AG08396 (cell line): ENCODE measurements around the gene SPI1.
"Not testable (repeated sequence)": the region's sequence is repeated elsewhere in the genome, so short reads cannot be mapped to it uniquely, and the experiment has no call there.

Experiments
- DNase-seq: peaks from one replicate; pipeline ENCODE4 v3.0.0; 2012; ENCODE audit warnings: low spot score, mixed read lengths

SPI1 gene

GRCh38 chr11:47340010-47340409 lies 38.3 kb downstream of the SPI1 start:
- no peak for DNase-seq

- no peak for DNase-seq
Observed at GRCh38 chr11:47338396-47339241, 39.7 kb downstream of the SPI1 start.

DNA sequence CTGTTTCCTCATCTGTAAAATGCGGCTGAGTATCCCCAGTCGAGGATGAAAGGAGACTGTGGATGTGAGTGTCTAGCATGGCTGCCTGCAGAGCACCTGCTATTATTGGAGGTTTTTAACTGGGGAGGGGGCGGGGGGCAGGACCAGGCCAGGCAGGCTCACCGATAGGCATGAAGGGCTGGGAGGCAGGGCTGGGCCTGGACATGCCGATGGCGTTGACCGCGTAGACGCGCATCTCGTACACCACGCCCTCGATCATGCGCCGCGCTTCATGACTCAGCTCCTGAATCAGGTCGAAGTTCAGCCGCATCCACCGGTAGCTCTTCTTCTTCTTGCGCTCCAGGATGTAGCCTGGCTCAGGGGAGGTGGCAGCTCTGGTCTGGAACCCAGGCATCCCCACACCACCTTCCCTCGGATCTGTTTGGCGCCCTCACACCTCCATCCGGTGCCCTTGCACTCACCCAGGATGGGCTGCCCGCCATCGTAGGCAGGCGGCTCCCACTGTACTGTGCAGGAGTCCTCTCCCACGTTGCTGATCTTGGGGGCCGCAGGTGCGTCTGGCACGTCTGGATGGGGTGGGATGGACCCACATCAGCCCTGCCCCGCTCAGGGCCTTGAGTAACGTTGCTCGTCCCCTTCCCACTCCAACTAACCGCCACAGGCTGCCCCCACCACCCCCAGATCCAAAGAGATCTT lies 41.0 kb downstream of the SPI1 start:
- DNase-seq, result no peak

GRCh38 chr11:47336595-47336994 lies 41.8 kb downstream of the SPI1 start:
- DNase-seq, result no peak

DNA sequence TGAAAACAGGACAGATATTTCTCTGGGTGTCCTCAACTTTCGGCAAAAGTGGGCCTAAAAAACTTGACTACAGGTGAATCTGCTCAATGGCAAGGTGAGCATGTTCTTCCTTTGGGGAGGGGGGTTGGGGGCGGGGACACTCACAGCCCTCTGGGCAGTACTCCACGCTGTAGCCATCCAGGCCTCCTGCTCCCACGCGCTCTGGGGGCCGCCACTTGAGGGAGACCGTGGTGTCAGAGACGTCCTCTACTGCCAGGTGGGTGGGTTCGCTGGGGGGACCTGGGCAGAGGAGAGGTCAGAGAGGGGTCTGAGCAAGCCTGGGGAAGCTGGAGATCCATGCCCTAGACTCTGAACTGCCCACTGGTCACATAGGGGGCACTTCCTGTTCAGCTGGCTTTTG lies 42.6 kb downstream of the SPI1 start:
- no peak for DNase-seq

DNA sequence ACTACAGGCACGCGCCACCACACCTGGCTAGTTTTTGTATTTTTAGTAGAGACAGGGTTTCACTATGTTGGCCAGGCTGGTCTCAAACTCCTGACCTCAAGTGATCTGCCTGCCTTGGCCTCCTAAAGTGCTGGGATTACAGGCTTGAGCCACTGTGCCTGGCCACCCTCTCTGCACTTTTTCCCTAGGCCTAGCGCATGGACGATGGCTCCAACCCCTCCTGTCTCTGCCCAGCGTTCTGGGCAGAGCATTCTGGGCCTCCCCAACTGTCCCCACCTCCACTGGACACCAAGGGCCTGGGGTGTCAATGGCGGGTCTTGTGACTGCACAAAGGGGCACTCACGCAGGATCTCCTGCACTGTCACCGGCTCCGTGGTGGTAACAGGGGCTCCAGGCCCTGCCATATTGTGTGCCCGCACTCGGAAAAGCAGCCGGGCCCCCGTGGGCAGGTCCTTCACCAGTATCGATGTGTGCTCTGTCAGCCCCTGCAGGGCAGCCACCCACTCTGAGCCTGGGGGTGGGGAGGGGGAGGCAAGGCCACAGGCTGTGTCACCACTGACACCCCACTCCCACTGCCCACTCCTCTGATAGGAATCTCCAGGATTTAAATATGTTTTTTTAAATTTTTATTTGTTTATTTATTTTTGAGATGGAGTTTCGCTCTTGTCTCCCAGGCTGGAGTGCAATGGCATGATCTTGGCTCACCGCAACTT lies 43.5 kb downstream of the SPI1 start:
- not testable (repeated sequence) for DNase-seq

GRCh38 chr11:47333886-47334443 lies 44.4 kb downstream of the SPI1 start:
- DNase-seq, result no peak

DNA sequence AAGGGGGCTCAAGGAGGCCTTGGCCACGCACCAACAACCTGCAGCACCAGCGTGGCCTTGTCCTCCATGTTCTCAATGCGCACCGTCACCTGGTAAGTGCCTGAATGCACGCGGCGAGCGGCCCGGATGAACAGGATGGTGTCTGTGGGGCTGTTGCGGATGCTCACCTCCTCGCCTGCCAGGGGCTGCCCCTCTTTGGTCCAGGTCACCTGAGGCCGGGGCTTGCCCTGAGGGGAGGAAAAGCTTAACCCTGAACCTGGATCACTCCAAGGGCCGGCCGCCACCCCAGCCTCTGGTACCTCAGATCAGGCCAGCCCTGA lies 44.9 kb downstream of the SPI1 start:
- DNase-seq, result no peak

DNA sequence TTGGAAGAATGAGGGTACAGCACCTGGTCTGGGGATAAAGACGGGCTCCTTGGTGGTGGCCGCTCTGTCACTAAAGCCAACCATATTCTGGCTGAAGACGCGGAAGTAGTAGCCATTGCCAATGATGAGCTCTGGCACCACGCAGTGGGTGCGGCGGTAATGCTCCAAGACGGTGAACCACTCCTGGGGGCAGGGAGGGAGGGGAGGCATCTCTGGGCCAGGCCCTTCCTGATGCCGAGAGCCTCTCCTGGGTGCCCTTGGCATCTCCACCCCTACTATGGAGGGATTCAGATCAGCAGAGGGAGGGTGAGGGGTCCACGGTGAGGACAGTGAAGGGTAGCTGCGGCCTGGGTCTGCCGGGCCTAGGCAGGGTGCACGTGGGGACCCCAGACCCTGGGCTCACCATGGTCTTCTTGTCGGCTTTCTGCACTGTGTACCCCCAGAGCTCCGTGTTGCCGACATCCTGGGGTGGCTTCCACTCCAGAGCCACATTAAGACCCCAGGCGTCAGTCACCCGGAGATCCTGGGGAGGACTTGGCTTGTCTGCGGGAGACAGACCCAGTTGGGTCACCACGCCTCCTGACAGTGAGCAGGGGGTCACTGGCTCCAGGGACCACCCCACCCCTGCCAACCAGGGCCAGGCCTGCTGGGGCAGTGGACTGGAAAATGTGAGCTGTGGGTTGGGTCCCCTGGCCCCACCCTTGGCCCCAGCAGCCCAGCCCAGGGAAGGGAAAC lies 45.4 kb downstream of the SPI1 start:
- no peak for DNase-seq

GRCh38 chr11:47332303-47332711 lies 46.0 kb downstream of the SPI1 start:
- no peak for DNase-seq

DNA sequence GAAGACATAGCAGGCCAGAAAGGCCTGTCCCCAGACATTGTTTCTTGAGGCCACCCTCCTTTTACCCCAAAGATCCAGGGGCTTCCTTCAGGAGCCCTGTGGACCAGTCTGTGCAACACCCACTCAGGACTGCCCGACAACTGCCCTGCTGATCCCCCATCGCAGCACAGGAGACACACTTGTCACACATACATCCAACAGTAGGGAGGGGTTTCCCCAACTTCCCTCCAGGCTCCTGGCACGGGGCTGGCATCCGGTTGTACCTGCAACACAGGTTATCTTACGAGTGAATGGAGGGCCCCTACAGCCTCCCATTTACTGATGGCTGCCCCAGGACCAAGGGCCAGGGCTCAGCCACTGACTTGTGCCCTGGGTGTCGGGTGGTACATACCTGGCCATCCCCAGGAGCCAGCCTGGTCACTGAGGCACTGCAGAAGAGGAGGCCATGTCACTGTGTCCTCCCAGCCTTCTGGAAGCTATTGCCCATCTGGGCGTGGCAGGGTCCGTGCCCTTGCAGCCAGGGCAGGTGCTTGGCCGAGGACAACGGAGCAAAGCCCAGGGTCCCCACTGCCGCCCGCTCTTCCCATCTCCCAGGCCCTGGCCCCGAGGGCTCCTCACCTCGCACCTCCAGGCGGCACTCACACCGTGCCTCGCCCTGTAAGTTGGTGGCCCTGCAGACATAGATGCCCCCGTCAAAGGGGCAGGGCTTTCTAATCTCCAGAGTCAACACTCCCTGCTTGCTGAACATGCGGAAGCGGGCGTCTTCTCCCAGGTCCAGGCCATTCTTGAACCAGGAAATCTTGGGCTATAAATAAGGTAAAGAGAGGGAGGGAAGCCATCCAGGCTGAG lies 46.7 kb downstream of the SPI1 start:
- DNase-seq, result no peak

GRCh38 chr11:47329987-47330931 lies 48.1 kb downstream of the SPI1 start:
- no peak for DNase-seq

DNA sequence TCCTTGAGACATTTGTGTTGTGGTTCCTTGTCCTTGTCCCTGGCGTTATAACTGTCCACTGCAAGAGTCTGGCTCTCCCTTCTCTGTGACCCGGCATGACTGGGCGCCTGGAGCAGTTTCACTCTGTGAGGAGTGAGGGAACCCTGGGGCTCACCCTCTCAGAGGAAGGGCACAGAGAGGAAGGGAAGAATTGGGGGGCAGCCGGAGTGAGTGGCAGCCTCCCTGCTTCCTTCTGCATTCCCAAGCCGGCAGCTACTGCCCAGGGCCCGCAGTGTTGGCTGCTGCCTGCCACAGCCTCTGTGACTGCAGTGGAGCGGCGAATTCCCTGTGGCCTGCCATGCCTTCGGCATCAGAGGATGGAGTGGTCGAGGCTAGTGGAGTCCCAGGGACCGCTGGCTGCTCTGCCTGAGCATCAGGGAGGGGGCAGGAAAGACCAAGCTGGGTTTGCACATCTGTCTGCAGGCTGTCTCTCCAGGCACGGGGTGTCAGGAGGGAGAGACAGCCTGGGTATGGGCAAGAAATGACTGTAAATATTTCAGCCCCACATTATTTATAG lies 48.8 kb downstream of the SPI1 start:
- DNase-seq, result no peak

GRCh38 chr11:47328449-47329390 lies 49.6 kb downstream of the SPI1 start:
- DNase-seq, result no peak

- DNase-seq, result no peak
Observed at GRCh38 chr11:47327949-47328348, 50.4 kb downstream of the SPI1 start.

- no peak for DNase-seq
Observed at GRCh38 chr11:47327025-47327424, 51.3 kb downstream of the SPI1 start.

GRCh38 chr11:47326198-47326597 lies 52.1 kb downstream of the SPI1 start:
- no peak for DNase-seq

DNA sequence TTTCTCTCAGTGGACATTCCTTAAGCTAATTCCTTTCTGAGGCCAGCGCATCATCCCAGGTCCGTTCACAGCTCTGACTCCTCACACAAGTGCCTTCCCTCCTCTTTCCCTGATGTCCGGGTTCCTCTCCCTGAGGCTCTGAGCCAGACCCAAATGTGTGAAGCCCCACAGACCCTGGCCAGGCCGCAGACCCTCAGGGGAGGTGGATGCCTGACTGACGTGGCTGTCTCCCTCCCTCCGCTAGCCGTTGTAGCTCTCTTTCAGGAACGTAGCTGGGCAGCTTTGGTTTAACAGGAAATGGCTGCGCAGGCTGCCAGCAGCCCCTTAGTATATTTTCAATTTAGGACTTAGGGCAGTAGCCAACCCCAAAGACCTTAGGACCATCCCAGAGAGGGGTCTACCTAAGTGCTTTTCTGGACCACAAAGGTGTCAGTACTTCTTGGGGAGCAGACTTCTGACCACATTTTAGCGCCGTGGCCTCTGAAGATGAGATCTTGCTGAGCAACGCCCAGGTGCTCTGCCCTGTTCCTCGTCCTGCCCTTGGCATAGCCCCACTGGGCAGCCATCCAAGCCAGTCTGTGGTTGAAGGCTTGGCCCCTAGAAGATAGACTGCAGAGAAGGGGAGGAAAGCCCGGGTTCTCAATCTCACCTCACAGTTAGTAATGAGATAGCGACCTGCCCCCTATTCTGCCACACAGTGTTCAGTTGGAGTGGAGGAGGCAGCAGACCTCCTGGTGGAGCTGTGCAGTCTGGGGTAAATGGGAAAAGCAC lies 52.9 kb downstream of the SPI1 start:
- no peak for DNase-seq
